GM18519 (cell line): ENCODE measurements around the gene OR1L8.

ENCODE experiments used
- ATAC-seq: cut with Tn5 transposase; IDR thresholded peaks from one replicate; pipeline ENCODE4 v1.9.1; 2021; ENCODE audit warnings: mild to moderate bottlenecking, moderate library complexity; ENCODE audit not compliant: unreplicated experiment, low FRiP score

OR1L8 gene

GRCh38 chr9:122518841-122519240 lies 64.3 kb downstream of the OR1L8 start, which contains the start of gene OR1J4:
Gene OR1J4, plus strand, starts transcription at chr9:122519141. Its CDS starts 0 bp downstream, at chr9:122519141.
- no peak for ATAC-seq

GRCh38 chr9:122518226-122518625 lies 65.0 kb downstream of the OR1L8 start:
- no peak for ATAC-seq
